ENCODE results near the gene ARL4A.
A peak's percentile ranks its signal among the peaks of the same experiment; 100 is the strongest.

ARL4A gene

GRCh38 chr7:12701433-12701832 is 14.0 kb downstream of the ARL4A start:
- DNase-seq (ENCODE audit: low read depth in 3 of 3) = no peak

GRCh38 chr7:12703881-12704280 is 16.4 kb downstream of the ARL4A start:
- no peak for DNase-seq (ENCODE audit: low read depth in 3 of 3)

GRCh38 chr7:12705878-12706277 is 18.4 kb downstream of the ARL4A start:
- DNase-seq (ENCODE audit: low read depth in 3 of 3) = no peak

GRCh38 chr7:12706900-12707536 is 19.6 kb downstream of the ARL4A start:
- no peak for DNase-seq (ENCODE audit: low read depth in 3 of 3)

GRCh38 chr7:12708314-12708713 is 20.9 kb downstream of the ARL4A start:
- no peak for DNase-seq (ENCODE audit: low read depth in 3 of 3)

- DNase-seq (ENCODE audit: low read depth in 3 of 3) = no peak
These were observed 22.5 kb downstream of the ARL4A start for GRCh38 chr7:12709726-12710502.

- DNase-seq (ENCODE audit: low read depth in 3 of 3) = no peak
These were observed 23.7 kb downstream of the ARL4A start for GRCh38 chr7:12711124-12711523.

GRCh38 chr7:12712236-12712635 is 24.8 kb downstream of the ARL4A start:
- no peak for DNase-seq (ENCODE audit: low read depth in 3 of 3)

- DNase-seq (ENCODE audit: low read depth in 3 of 3) = no peak
These were observed 26.4 kb downstream of the ARL4A start for GRCh38 chr7:12713625-12714378.

- DNase-seq (ENCODE audit: low read depth in 3 of 3) = no peak
These were observed 26.9 kb downstream of the ARL4A start for GRCh38 chr7:12714379-12714737.

- peak in 1 of 3 experiments; percentile 15 for DNase-seq (ENCODE audit: low read depth in 3 of 3)
These were observed 28.1 kb downstream of the ARL4A start for GRCh38 chr7:12715372-12716133.

GRCh38 chr7:12716134-12716681 is 28.8 kb downstream of the ARL4A start:
- DNase-seq (ENCODE audit: low read depth in 3 of 3) = no peak

- DNase-seq (ENCODE audit: low read depth in 3 of 3) = no peak
These were observed 29.3 kb downstream of the ARL4A start for GRCh38 chr7:12716722-12717121.

- DNase-seq (ENCODE audit: low read depth in 3 of 3) = no peak
These were observed 31.9 kb downstream of the ARL4A start for GRCh38 chr7:12719141-12719919.

GRCh38 chr7:12719981-12720865 is 32.8 kb downstream of the ARL4A start:
- DNase-seq (ENCODE audit: low read depth in 3 of 3) = no peak

GRCh38 chr7:12721286-12721830 is 33.9 kb downstream of the ARL4A start:
- no peak for DNase-seq (ENCODE audit: low read depth in 3 of 3)

GRCh38 chr7:12722136-12722535 is 34.7 kb downstream of the ARL4A start:
- DNase-seq (ENCODE audit: low read depth in 3 of 3) = no peak

- DNase-seq (ENCODE audit: low read depth in 3 of 3) = no peak
These were observed 35.5 kb downstream of the ARL4A start for GRCh38 chr7:12722636-12723605.

All from stimulated activated CD4-positive, alpha-beta T cell treated with anti-CD3 and anti-CD28 coated beads, TNF-alpha, amount 100 ng/mL, for 24 hours (primary cell).